ENCODE results near the gene TMED10.
A peak's percentile ranks its signal among the peaks of the same experiment; 100 is the strongest.
"Not testable (repeated sequence)": the region's sequence is repeated elsewhere in the genome, so short reads cannot be mapped to it uniquely, and the experiment has no call there.

The TMED10 gene

GRCh38 chr14:75133597-75133996, 42.8 kb downstream of the TMED10 start:
- no peak for DNase-seq (ENCODE audit: insufficient read length, low spot score)
- FAIRE-seq = peak; percentile 36

GRCh38 chr14:75132382-75133086, 43.9 kb downstream of the TMED10 start:
- FAIRE-seq (peak; percentile 97), DNase-seq (ENCODE audit: insufficient read length, low spot score) (peak; percentile 75)

- FAIRE-seq (no peak), DNase-seq (ENCODE audit: insufficient read length, low spot score) (no peak)
Measured at GRCh38 chr14:75128596-75128990, 47.8 kb downstream of the TMED10 start.

- DNase-seq (ENCODE audit: insufficient read length, low spot score) (no peak), FAIRE-seq (peak; percentile 49)
Measured at GRCh38 chr14:75127903-75128595, 48.4 kb downstream of the TMED10 start.

GRCh38 chr14:75127474-75127820, 49.0 kb downstream of the TMED10 start:
- FAIRE-seq; DNase-seq (ENCODE audit: insufficient read length, low spot score): not testable (repeated sequence)

- peak; percentile 98 for FAIRE-seq
- DNase-seq (ENCODE audit: insufficient read length, low spot score) = peak; percentile 99
Measured at GRCh38 chr14:75126679-75127473, 49.5 kb downstream of the TMED10 start, which contains the start of gene NEK9. Gene NEK9 (minus strand): TSS chr14:75127048. CDS start chr14:75126921, 127 bp downstream.

- no peak for DNase-seq (ENCODE audit: insufficient read length, low spot score)
- FAIRE-seq = peak; percentile 9
Measured at GRCh38 chr14:75126121-75126544, 50.3 kb downstream of the TMED10 start.

GRCh38 chr14:75125617-75126016, 50.8 kb downstream of the TMED10 start:
- DNase-seq (ENCODE audit: insufficient read length, low spot score) = peak; percentile 52
- FAIRE-seq = no peak

- peak; percentile 99 for FAIRE-seq
- DNase-seq (ENCODE audit: insufficient read length, low spot score) = peak; percentile 93
Measured at GRCh38 chr14:75123991-75124390, 52.4 kb downstream of the TMED10 start.

- DNase-seq (ENCODE audit: insufficient read length, low spot score) = no peak
- no peak for FAIRE-seq
Measured at GRCh38 chr14:75121552-75121951, 54.9 kb downstream of the TMED10 start.

- DNase-seq (ENCODE audit: insufficient read length, low spot score) (no peak), FAIRE-seq (peak; percentile 13)
Measured at GRCh38 chr14:75120541-75121291, 55.7 kb downstream of the TMED10 start.

GRCh38 chr14:75119056-75119455, 57.4 kb downstream of the TMED10 start:
- FAIRE-seq (peak; percentile 54), DNase-seq (ENCODE audit: insufficient read length, low spot score) (no peak)

- FAIRE-seq (peak; percentile 95), DNase-seq (ENCODE audit: insufficient read length, low spot score) (no peak)
Measured at GRCh38 chr14:75113932-75114539, 62.4 kb downstream of the TMED10 start.

GRCh38 chr14:75109877-75110276, 66.5 kb downstream of the TMED10 start:
- no peak for DNase-seq (ENCODE audit: insufficient read length, low spot score)
- peak; percentile 69 for FAIRE-seq

GRCh38 chr14:75107186-75107585, 69.2 kb downstream of the TMED10 start:
- peak; percentile 72 for FAIRE-seq
- DNase-seq (ENCODE audit: insufficient read length, low spot score) = no peak

- FAIRE-seq = no peak
- DNase-seq (ENCODE audit: insufficient read length, low spot score) = no peak
Measured at GRCh38 chr14:75101491-75101890, 74.9 kb downstream of the TMED10 start.

GRCh38 chr14:75098682-75099081, 77.7 kb downstream of the TMED10 start:
- no peak for DNase-seq (ENCODE audit: insufficient read length, low spot score)
- peak; percentile 79 for FAIRE-seq

- DNase-seq (ENCODE audit: insufficient read length, low spot score) (no peak), FAIRE-seq (no peak)
Measured at GRCh38 chr14:75098212-75098611, 78.2 kb downstream of the TMED10 start.

- DNase-seq (ENCODE audit: insufficient read length, low spot score) (no peak), FAIRE-seq (peak; percentile 75)
Measured at GRCh38 chr14:75096959-75097358, 79.5 kb downstream of the TMED10 start.

GRCh38 chr14:75095690-75096089, 80.7 kb downstream of the TMED10 start:
- FAIRE-seq = peak; percentile 52
- DNase-seq (ENCODE audit: insufficient read length, low spot score) = no peak

Data from HTR-8/SVneo (cell line).